Nephron (organoid): ENCODE measurements around the gene ZNF425.

Experiments used
- H3K27ac Mint-ChIP-seq, 3 experiments: 2 replicates each; pipeline ENCODE4 v1.8.0; 2020; ENCODE audit warnings: mixed read lengths in 3 of 3, mild to moderate bottlenecking in 2 of 3, moderate library complexity in 1 of 3
- H3K27me3 Mint-ChIP-seq: 2 replicates; pipeline ENCODE4 v1.8.0; 2021; ENCODE audit warnings: low read depth, mild to moderate bottlenecking, moderate library complexity, mixed read lengths
- H3K36me3 Mint-ChIP-seq: 2 replicates; pipeline ENCODE4 v1.8.0; 2020; ENCODE audit warnings: low read depth, mixed read lengths
- H3K4me1 Mint-ChIP-seq: 2 replicates; pipeline ENCODE4 v1.8.0; 2020; ENCODE audit warnings: mixed read lengths
- H3K4me3 Mint-ChIP-seq, 3 experiments: 2 replicates each; pipeline ENCODE4 v1.8.0; 2020; ENCODE audit warnings: mild to moderate bottlenecking in 3 of 3, mixed read lengths in 3 of 3, moderate library complexity in 2 of 3
- H3K9me3 Mint-ChIP-seq: 2 replicates; pipeline ENCODE4 v1.8.0; 2020; ENCODE audit warnings: mixed read lengths
- CTCF ChIP-seq, 3 experiments: fragments of 200-600 bp; sonication (generic); IDR thresholded peaks; one replicate each; pipeline ENCODE4 v1.5.0; 2021; ENCODE audit warnings: antibody characterized with exemption in 3 of 3; ENCODE audit not compliant: unreplicated experiment in 3 of 3

ZNF425 gene

GRCh38 chr7:149166142-149166541 is 40.0 kb upstream of the ZNF425 start:
- no peaks in the 10 kb centered on the region for H3K27me3 Mint-ChIP-seq
- no peak overlapping the region for H3K27ac Mint-ChIP-seq
- H3K4me3 Mint-ChIP-seq = no peak overlapping the region
- no peaks in the 10 kb centered on the region for H3K9me3 Mint-ChIP-seq
- no peaks in the 10 kb centered on the region for H3K4me1 Mint-ChIP-seq
- no peak for TF ChIP-seq CTCF (IDR thresholded peaks at IDR 0.05; ENCODE audit: unreplicated experiment in 3 of 3)
- peaks cover 46% of the 10 kb centered on the region for H3K36me3 Mint-ChIP-seq

- no peaks in the 10 kb centered on the region for H3K27me3 Mint-ChIP-seq
- H3K36me3 Mint-ChIP-seq = peaks cover 55% of the 10 kb centered on the region
- no peaks in the 10 kb centered on the region for H3K9me3 Mint-ChIP-seq
- H3K4me3 Mint-ChIP-seq = no peak overlapping the region
- H3K4me1 Mint-ChIP-seq = no peaks in the 10 kb centered on the region
- H3K27ac Mint-ChIP-seq = peak overlapping the region in 1 of 3 experiments; percentile 37
- no peak for TF ChIP-seq CTCF (IDR thresholded peaks at IDR 0.05; ENCODE audit: unreplicated experiment in 3 of 3)
Measured at GRCh38 chr7:149161241-149161848, 35.2 kb upstream of the ZNF425 start.

GRCh38 chr7:149156898-149157297 is 30.8 kb upstream of the ZNF425 start:
- Mint-ChIP-seq H3K27ac (no peak overlapping the region), H3K4me3 (no peak overlapping the region), H3K9me3 (no peaks in the 10 kb centered on the region), H3K4me1 (no peaks in the 10 kb centered on the region), H3K27me3 (no peaks in the 10 kb centered on the region), H3K36me3 (peaks cover 65% of the 10 kb centered on the region)
- no peak for TF ChIP-seq CTCF (IDR thresholded peaks at IDR 0.05; ENCODE audit: unreplicated experiment in 3 of 3)

- Mint-ChIP-seq H3K4me3 (no peak overlapping the region), H3K9me3 (no peaks in the 10 kb centered on the region), H3K27me3 (no peaks in the 10 kb centered on the region), H3K4me1 (no peaks in the 10 kb centered on the region), H3K36me3 (peaks cover 56% of the 10 kb centered on the region), H3K27ac (no peak overlapping the region)
- no peak for TF ChIP-seq CTCF (IDR thresholded peaks at IDR 0.05; ENCODE audit: unreplicated experiment in 3 of 3)
Measured at GRCh38 chr7:149154056-149154455, 27.9 kb upstream of the ZNF425 start.

- H3K27me3 Mint-ChIP-seq = no peaks in the 10 kb centered on the region
Measured at GRCh38 chr7:149153346-149153745, 27.2 kb upstream of the ZNF425 start.

More at GRCh38 chr7:149153346-149153745, 27.2 kb upstream of the ZNF425 start:
- Mint-ChIP-seq H3K9me3 (no peaks in the 10 kb centered on the region), H3K36me3 (peaks cover 53% of the 10 kb centered on the region), H3K4me1 (no peaks in the 10 kb centered on the region), H3K27ac (no peak overlapping the region), H3K4me3 (no peak overlapping the region)
- TF ChIP-seq CTCF (IDR thresholded peaks at IDR 0.05; ENCODE audit: unreplicated experiment in 3 of 3) = no peak
